ENCODE results near the gene PDAP1.
"Not testable (repeated sequence)": the region's sequence is repeated elsewhere in the genome, so short reads cannot be mapped to it uniquely, and the experiment has no call there.

Gene PDAP1

DNA sequence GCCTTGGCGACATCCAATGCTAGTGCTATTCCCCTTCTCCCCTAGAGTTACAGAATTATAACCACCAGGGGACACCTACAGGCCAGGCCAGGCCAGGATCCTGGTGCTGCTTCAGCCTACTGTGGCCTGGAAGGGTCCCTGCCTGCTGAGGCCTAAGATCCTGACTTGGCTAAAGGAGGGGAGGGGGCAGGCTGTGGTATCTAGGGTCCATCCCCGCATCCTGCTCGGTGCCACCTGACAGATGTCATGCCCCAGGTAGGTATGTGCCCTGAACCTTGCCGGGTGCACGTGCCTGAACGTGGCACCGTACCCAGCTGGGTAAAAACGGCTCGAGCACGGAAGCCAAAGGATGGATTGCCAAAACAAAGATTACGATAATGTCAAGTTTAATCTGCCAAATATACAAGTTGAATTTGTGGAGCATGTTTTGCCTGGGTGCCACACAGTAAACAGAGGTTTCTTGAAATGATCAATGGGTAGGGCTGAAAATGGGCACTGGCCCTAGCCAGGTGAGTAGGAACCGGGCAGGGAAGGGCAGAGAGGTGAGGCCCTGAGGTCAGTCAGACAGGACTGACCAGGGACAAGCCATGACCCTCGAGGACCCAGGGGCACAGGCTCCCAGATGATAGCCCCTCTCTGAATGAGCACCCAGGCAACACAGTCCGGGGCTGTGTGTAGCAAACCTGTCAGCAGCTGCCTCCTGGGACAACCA, 12.6 kb downstream of the PDAP1 start:
- DNase-seq: no peak

DNA sequence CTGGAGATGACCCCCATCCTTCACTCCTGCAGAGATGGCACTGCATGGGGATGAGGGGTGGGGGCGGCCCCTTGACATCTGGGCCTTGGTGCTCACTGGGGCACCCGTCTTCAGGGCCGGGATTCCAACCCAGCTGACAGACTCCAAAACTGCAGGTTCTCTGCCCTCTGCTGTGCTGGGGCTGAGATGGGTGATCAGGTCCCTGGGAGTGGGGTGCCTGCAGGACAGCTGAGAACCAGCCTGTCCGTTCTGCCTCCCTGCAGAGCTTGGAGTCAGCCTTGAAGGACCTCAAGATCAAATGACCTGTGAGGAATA, 14.3 kb downstream of the PDAP1 start:
- DNase-seq: no peak

DNA sequence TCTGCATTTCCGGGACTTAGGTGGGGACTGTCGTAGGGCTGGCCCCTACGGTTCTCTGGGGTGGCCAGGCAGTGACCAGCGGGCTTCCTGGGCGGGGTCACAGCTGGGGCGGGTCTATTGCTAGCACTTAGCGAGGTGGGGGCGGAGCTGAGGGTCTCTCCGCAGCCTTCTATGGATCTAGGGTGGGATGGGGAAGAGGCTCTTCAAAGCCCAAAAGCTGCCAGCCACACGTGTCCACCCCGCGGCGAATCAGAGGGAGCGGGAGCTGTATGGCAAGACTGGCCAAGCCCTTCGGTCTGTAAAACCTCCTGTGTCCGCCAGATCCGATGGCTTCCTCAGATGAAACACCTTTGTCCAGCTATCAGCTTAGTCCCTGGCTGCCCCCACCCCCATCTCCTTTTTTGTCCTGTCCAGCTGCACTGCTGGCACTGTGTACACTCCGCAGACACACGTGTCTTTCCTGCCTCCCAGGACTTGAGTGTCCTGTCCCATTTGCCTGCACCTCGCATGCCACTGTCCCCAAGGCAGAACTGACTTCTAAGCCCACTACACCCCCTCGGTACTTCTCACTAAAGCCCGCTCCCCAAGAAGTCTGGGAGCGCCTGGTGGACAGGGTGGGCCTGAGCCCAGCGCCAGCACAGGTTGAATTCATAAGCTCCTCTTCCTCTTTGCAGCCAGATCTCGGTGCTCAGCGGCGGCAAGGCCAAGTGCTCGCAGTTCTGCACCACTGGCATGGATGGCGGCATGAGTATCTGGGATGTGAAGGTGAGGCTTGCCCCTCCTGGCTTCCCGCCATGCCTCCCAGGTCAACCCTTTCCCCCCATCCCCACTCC, 14.8 kb downstream of the PDAP1 start:
- DNase-seq: no peak

DNA sequence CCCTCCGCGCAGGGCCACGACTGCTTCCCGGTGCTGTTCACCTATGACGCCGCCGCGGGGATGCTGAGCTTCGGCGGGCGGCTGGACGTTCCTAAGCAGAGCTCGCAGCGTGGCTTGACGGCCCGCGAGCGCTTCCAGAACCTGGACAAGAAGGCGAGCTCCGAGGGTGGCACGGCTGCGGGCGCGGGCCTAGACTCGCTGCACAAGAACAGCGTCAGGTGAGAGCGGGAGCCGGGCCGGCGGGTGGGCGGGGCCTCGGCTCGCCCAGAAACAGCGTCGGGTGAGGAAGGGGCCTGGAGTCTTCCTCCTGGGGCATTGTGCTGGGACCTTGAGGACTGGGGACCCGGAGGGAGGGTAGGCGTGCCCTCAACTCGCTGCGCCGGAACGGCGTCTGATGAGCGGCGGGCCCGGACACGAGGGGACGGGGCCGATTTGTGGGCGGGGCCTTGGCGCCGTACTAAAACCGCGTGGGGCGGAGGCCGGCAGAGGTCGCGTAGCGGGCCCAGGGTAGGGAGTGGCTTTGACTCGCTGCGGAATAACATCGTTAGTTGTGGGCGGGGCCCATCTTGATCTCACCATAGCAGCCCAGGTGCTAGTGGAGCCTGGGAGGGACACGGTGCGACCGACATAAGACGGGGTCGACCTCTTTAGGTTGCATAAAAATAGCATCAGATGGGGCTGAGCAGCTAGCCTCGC, 15.6 kb downstream of the PDAP1 start:
- peak; percentile 80 for DNase-seq

DNA sequence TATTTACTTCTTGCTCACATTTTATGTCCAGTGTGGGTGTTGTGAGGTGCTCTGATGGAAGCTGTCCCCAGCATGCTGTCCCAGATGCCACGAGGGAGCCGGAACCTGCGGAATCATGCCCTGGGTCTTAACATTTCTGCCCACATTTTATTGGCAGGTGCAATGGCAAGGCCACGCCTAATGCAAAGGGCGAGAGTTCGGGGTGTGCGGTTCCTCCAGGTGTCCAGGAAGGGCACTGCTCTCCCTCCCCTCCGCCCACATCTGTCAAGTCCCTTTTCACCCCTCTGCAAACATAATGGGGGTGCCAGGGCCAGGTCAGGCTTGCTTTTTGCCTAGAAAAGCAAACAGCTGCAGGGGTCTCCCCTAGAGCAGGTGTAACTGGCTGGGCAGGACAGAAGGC, 16.4 kb downstream of the PDAP1 start:
- no peak for DNase-seq

DNA sequence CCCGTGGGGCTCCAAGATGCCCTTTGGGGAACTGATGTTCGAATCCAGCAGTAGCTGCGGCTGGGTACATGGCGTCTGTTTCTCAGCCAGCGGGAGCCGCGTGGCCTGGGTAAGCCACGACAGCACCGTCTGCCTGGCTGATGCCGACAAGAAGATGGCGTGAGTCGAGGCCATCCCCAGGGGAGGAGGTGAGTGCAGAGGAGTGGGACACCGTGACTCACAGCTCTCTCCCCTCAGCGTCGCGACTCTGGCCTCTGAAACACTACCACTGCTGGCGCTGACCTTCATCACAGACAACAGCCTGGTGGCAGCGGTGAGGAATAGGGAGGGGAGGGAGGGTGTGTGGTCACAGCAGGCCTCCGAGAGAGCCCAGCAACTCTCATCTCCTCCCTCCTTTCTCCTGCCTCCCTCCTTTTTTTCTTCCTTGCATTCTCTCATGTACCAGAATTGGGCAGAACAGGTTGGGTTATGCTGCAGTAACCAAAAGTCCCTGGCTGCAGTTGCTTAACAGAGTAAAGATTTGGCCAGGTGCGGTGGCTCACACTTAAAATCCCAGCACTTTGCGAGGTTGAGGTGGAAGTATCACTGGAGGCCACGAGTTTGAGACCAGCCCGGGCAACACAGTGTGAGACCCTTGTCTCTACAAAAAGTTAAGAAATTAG, 17.3 kb downstream of the PDAP1 start:
- DNase-seq: no peak

DNA sequence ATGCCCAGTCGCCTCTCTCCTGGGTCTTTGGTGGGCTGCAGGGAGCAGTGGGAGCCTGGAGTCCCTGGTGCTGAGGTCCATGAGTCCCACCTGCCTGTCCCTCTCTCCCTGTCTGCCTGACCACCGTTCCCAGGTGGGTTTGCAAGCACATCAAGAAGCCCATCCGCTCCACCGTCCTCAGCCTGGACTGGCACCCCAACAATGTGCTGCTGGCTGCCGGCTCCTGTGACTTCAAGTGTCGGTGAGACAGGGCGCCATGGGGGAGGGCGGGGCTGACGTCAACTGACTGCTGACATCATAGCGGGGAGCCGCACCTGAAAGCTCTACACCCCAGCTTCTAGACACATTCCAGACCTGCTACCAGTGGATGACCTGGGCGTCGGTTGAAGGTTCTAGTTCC, 18.6 kb downstream of the PDAP1 start:
- DNase-seq: no peak

DNA sequence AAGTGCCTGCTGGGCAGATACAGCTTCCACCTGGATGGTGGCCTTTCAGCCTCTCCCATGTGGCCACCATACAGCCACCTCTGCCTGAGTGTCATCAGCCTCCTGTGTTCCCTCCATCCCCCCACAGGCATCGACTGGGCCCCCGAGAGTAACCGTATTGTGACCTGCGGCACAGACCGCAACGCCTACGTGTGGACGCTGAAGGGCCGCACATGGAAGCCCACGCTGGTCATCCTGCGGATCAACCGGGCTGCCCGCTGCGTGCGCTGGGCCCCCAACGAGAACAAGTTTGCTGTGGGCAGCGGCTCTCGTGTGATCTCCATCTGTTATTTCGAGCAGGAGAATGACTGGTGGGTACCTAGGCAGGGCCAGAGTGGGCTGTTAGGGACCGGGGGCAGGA, 20.5 kb downstream of the PDAP1 start:
- no peak for DNase-seq

DNA sequence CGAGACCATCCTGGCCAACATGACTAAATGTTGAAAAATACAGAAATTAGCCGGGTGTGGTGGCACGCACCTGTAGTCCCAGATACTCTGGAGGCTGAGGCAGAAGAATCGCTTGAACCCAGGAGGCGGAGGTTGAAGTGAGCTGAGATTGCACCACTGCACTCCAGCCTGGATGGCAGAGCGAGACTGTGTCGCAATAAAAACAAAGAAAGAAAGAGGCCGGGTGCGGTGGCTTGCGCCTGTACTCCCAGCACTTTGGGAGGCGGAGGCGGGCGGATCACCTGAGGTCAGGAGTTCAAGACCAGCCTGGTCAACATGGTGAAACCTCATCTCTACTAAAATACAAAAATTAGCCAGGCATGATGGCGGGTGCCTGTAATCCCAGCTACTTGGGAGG, 21.2 kb downstream of the PDAP1 start:
- not testable (repeated sequence) for DNase-seq

DNA sequence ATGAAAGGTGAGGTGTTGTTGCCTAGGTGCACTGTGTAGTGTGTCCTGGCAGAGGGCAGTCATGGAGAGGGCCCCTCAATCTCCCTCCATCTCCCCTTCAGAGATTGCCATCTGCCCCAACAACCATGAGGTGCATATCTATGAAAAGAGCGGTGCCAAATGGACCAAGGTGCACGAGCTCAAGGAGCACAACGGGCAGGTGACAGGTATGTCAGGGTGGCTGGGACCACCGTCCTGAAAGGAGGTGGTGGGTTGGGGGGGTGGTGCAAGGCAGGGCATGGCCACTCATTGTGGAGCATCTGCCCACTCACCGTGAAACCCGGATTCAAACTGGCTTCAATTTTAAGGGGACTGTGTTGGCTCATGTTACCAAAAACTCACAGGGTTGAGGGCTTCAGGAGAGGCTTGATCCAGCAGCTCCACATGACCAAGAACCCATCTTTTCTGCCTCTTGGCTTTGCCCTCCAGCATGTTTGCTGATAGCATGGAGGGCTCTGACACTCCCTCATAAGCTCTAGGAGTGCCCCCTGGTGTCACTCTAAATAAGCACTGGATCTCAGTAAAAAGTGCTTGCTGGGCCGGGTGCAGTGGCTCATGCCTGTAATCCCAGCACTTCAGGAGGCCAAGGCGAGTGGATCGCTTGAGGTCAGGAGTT, 21.7 kb downstream of the PDAP1 start:
- no peak for DNase-seq

DNA sequence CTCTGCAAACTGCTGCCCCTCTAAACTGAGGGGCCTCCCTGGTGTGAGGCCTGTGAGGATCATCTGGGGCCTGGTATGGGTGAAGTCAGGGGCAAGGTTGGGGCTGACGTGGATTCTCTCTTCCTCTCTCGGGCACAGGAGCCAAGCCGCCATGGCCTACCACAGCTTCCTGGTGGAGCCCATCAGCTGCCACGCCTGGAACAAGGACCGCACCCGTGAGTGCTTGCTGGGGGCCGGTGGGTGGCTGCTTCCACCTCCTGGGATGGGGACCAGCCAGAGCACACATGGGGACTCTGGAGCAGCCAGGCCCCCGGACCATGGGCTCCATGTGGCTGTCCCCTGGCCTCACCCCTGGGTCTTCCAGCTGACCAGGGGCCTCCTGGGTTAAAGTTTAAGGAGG, 22.8 kb downstream of the PDAP1 start:
- DNase-seq: no peak

DNA sequence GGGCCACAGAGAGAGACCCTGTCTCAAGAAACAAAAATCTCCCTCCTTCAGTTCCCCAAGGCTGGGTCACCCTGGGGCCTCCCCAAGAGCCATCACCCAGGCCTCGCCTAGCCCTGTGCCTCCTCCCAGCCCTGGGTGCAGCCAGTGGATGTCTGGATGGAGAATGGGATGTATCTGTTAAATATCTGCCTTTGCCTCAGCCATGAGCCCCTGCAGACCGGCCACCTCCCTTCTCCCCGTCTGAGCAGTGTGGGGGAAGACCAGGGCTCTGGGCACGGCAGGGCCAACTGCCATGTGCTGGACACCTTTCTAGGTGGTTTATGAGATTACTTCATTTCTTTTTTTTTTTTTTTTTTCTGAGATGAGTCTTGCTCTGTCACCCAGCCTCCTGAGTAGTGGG, 23.9 kb downstream of the PDAP1 start:
- no peak for DNase-seq

DNA sequence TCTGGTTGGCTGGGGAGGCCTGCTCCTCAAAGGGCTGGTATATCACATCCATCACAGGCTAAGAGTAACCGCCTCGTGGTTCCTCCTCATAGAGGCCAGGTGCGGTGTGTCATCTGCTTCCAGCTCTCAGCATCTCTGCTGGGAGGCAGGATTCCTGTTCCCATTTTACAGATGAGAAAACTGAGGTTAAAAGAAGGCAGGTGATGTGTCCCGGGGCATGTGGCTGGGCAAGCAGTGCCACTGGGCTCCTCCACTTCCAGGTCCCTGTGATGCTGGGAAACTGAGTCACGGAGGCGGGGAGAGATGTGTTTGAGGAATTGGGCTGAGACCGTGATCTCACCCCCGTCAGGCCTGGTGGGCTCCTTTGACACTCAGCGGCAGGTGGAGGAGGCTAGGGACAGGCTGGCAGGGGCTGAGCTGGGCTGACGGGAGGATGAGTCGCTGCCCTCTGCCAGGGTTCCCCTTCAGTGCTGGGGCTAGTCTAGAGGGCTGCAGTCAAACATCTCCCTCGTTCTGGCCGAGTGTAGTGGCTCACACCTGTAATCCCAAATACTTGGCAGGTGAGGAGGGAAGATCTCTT, 24.5 kb downstream of the PDAP1 start:
- DNase-seq: no peak

DNA sequence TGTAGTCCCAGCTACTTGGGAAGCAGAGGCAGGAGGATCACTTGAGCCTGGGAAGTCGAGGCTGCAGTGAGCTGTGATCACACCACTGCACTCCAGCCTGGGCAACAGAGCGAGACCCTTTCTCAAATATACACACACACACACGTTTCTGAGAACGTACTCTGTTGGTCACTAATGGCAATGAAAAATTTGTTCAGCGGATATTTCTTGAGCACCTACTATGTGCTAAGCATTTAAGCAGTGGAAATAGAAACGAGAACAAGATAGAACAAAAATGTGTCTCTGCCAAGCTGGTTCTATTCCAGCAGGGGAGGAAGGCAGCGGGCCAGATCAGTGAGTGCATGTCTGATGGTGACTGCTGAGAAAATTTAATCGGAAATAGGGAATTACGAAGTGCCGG, 25.2 kb downstream of the PDAP1 start:
- DNase-seq: no peak

DNA sequence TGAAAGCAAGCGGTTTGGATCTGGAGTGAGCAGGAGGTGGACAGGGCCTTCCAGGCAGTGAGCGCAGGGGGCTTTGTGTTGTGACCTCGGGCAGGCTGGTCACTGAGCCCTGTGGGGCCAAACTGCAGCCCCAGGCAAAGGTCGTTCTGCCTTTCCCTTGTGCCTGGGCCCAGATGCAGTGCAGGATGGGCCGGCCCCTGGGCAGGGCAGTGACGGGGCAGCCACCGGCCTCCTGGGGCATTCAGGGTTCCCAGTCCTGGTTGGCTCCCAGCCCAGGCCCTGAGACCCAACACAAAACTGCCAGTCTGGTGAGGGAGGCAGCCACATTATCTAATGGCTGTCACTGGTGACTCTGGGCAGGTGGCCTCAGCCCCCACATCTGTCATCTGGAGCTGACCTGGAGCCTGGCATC, 26.7 kb downstream of the PDAP1 start:
- DNase-seq: no peak

DNA sequence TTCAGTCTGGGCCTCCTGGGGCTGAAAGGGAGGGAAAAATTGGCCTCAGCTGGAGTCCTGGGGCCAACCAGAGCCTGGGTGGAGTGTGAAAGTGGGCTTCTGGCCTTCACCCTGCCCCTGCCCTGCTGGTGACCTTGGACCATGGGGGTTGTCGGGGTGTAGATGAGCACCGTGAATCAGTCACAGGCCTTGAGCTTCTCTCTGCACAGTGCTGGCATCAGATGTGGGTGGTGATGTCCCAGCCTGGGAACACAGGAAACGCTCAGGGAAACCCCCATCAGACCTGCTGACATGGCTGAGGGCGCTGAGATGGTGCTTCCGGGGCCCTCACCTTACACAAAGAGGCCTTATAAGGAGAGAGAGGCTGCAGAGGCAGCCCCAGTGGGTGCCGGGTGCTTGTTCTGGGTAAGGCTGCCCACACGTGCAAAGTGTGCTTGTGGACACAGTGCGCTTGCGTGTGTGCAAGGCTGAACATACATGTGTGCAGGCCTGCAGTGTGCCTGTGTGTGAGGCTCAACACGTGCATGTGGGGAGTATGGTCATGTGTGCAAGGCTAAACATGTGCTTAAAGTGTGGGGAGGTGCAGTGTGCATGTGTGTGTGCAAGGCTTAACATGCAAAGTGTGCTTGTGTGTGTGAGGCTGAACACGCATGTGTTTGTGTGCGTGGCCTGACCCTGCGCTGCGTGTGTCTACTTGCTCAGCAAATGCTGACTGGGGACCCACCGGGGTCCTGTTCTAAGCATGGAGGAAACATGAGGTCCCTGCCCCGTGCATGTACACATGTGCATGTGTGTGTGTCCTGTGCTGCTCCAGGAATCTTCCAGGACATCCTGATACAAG, 27.4 kb downstream of the PDAP1 start:
- DNase-seq: peak; percentile 92

DNA sequence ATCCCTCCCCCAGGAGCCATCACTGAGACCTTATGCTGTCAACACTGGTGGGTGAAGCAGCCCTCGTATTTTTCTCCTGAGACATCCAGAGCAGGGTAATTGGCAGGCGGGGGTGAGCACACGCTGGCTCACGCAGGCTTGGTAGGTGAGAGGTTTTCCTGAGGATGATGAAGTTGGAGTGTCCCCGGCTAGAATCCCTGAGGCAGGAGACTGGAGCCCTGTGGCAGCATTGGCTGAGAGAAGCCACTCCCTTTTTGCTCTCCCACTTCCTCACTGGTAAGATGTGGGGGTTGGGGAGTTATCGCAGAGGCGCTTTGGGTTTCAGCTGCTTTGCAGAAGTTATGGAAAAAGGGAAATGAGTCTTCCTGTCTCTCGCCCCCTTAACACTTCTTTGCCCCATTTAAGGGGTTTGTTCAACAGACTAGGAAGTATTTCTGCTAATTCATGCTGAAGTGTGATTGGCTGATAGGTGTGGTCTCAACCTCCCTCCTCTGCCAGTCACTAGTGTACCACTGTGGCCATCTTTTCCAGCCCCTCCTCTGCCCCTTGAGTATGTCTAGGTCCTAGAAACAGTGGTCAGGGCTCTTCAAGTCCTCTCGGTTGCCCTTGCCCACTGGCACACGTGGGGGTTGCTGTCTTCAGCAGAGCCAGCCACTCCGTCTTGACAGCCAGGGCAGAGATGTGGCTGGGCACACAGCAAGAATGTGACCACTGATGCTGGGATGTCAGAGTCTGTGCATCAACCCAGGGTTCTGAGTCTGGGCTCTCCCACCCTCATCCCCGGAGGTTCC, 28.2 kb downstream of the PDAP1 start:
- DNase-seq: peak; percentile 51

DNA sequence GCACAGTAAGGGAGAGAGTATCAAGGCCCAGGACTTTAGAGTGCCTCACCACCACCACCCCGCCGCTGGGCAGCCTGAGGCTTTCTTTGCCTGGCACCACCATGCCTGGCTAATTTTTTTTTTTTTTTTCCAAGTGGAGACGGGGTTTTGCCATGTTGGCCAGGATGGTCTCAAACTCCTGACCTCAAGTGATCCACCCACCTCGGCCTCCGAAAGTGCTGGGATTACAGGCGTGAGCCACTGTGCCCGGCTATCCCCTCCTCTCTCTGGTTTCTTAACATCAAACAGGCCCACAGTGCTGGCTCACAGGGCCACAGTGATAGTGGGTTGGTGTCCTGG, 28.7 kb downstream of the PDAP1 start:
- DNase-seq: not testable (repeated sequence)

DNA sequence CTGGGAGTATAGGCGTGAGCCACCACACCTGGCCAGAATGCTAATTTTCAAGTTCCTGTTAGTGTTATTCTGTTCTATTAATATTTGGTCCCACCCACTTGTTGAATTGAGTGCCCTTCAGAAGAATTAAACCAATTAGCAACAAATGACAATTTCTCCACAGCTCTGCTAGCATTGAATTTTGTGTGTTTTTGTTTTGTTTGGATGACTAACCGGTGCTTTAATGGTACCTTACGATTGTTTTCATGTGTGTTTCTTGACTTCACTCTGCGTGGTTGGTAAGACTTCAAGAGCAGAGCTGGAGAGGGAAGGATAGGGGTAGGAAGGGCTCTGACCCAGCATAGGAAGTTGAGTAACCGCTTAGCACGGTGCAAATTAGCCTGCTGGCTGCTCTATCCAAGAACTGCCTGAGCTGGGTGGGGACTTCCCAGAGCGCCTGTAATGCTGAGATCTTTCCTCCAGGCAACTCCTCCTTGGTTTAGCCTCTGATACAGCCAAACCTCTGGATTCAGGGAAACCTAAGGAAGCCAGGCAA, 29.3 kb downstream of the PDAP1 start:
- peak; percentile 56 for DNase-seq

DNA sequence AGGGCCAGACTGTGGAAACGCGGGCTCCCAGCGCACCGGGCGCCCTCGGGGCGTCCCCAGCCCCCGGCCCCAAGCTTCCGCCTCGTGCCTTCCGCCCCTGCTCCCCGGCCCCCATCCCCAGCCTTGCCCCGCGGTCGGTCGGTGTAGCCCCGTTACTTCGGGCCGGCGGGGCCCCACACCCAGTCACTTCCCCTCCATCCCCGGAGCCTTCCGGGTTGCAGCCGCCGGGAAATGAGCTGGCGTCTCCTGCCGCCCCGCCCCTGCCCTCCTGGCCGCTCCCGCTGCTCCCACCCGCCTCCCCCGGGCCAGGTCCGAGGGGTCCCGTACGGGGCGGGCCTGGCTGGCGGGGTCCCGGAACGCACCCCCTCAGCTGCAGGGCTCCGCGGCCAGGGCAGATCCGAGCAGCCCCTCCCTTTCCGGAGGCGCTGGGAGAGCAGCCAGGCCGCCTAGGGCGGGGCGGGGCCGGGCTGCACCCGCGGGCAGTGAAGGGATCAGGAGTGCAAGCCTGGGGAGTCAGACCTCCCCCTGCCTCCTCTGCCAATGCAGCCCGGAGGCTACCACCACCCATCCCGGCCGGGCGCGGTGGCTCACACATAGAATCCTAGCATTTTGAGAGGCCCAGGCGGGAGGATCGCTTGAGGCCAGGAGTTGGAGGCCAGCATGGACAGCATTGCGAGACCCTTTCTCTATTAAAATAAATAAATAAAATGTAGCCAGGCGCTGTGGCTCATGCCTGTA, 33.2 kb downstream of the PDAP1 start:
- DNase-seq: peak; percentile 62
